GM19397 (cell line): ENCODE data around the gene SYNRG.
"Not testable (repeated sequence)": the region's sequence is repeated elsewhere in the genome, so short reads cannot be mapped to it uniquely, and the experiment has no call there.

ENCODE experiments used
- ATAC-seq: cut with Tn5 transposase; IDR thresholded peaks from one replicate; pipeline ENCODE4 v1.9.1; 2021; ENCODE audit warnings: mild to moderate bottlenecking, moderate library complexity; ENCODE audit not compliant: unreplicated experiment

Gene SYNRG

GRCh38 chr17:37545486-37545885, 63.7 kb downstream of the SYNRG start:
- ATAC-seq: no peak

DNA sequence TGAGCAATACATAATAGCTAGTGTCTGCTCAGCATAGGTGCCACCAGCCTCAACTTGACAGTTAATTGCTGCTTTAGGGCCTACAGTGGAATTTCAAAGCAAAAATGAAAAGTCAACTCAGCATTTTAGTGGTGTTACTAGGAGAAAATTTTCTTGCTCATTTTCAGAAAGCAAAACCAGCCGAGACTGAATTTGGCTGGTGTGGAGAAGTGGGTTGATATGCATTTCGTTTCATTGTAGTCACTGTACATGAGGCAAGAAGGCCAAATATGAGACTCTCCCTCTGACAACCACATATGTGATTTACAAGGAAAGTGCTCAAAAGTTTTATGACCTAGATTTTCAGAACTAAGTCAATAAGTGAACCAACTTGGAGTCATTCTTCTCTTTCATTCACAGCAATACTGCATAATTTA, 65.6 kb downstream of the SYNRG start:
- ATAC-seq: no peak

- ATAC-seq: no peak
These were observed 67.1 kb downstream of the SYNRG start for GRCh38 chr17:37541880-37542660.

- ATAC-seq: no peak
These were observed 70.1 kb downstream of the SYNRG start for GRCh38 chr17:37538981-37539659.

- ATAC-seq: no peak
These were observed 73.3 kb downstream of the SYNRG start for GRCh38 chr17:37535906-37536305.

DNA sequence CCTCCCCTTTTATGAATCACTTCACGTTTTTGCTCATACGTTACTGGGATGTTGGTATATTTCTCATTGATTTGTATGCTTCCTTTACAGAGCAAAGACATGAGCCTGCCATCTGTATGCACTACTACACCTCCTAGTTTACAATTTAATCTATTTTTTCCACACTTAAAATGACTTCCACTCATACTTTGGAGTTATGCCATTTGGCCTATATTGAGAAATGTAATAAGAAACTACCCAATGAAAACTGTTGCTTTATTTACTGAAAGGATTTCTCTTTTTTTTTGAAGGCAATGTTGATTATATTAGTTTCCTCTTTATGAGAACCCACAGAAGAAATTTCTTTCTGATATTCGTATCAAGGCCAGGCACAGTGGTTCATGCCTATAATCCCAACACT, 76.5 kb downstream of the SYNRG start:
- no peak for ATAC-seq

GRCh38 chr17:37530420-37530819, 78.8 kb downstream of the SYNRG start:
- ATAC-seq: no peak

DNA sequence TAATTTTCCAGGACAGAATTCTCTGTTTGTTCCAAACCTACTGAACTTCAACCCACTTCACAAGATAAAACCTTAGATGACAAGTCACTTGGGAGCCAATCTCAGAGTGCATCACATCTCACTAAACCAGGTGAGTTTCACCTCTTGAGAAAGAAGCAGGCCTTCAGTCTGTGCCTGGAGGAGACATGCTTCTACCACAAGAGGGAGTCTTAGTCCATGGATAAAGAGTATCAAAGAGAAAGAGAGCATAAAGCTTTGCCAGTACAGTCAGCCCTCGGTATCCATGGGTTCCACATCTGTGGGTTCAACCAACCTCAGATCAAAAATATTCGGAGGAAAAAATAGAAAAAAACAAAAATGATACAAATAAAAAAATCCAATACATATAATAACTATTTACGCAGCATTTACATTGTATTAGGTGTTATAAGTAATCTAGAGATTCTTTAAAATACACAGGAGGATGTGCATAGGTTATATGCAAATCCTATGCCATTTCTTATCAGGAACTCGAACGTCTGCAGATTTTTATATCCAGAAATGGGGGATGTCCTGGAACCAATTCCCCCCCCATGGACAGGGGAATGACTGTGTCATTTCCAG, 81.9 kb downstream of the SYNRG start:
- ATAC-seq: no peak

GRCh38 chr17:37523715-37524219, 85.5 kb downstream of the SYNRG start:
- ATAC-seq: no peak

DNA sequence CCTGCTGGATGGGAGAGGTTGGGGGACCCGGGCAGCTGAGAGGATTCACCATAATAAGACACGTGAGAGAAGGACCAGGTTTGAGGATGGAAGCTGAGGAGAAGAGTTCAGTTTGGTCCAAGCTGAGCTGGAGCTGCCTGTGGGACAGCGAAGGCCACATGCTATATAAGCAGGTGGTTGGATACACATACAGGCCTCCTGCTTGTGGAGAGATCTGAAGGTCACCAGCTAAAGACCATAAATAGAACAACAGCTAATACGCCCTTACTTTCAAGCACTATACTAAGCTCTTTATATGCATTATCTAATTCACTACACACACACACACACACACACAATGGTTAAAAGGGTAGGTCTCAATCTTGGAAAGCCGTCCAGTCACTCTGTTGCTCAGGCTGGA, 87.4 kb downstream of the SYNRG start:
- ATAC-seq: no peak

GRCh38 chr17:37520174-37520573, 89.0 kb downstream of the SYNRG start:
- no peak for ATAC-seq

- no peak for ATAC-seq
These were observed 89.8 kb downstream of the SYNRG start for GRCh38 chr17:37519251-37519985.

GRCh38 chr17:37518826-37519225, 90.4 kb downstream of the SYNRG start:
- no peak for ATAC-seq

DNA sequence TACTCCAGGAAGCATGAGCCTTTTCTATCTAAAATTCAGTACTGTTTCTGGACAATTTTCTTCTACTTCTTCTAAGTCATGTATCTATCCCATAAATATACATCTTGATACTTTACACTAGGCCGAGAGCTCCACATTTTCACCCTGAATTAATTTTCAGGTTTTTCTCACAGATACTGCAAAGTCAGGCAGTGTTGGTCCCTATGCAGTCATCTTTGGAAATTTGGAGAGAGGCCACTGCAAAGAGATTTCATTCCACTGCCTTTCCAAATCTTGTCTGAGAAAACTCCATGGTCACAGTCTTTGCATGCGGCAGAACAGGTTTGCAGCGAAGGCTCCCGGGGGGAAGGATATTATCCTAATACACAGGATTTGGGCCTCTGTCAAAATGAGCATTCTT, 91.3 kb downstream of the SYNRG start:
- ATAC-seq: no peak

- ATAC-seq: no peak
These were observed 93.1 kb downstream of the SYNRG start for GRCh38 chr17:37516127-37516571.

- no peak for ATAC-seq
These were observed 95.5 kb downstream of the SYNRG start for GRCh38 chr17:37513711-37514110.

DNA sequence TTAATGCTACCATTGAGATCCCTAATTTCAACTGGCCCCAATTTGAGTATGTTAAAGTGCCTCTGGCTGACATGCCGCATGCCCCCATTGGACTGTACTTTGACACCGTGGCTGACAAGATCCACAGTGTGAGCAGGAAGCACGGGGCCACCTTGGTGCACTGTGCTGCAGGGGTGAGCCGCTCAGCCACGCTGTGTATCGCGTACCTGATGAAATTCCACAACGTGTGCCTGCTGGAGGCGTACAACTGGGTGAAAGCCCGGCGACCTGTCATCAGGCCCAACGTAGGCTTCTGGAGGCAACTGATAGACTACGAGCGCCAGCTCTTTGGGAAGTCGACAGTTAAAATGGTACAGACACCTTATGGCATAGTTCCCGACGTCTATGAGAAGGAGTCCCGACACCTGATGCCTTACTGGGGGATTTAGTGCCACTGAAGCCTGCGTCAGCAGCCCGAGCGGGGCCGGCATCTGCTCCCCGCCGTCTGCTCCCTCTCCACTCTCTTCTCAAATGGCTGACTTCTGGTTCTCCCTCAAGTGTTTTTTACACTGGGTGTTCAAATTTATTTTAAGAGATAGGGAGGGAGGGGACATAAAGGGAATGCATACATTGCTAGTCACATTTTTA, 96.7 kb downstream of the SYNRG start:
- ATAC-seq: no peak

GRCh38 chr17:37511642-37512041, 97.6 kb downstream of the SYNRG start:
- not testable (repeated sequence) for ATAC-seq

DNA sequence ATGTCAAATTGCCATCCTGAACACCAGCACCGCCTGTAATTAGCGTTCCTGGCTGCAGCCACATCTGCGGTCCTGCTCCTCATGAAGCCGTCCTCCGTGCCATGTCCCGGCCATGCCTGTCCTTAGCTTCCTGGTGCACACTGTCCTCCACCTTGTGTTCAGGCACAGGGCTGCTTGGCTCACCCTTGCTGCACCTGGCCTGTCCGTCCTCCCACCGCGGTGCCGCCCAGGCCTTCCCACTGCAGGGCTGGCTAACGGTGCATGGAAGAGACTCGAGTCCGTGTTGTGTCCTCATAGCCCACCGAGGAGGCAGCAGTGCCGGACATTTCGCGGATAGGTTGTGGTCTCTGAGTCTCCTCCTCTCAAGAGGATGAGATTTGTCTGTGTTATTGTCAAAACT, 99.2 kb downstream of the SYNRG start:
- ATAC-seq: no peak

- ATAC-seq: no peak
These were observed 102.1 kb downstream of the SYNRG start for GRCh38 chr17:37507111-37507510.

GRCh38 chr17:37506678-37507077, 102.5 kb downstream of the SYNRG start:
- ATAC-seq: no peak
